HEK293 (cell line): Measurements from ENCODE around the gene PDIA4.
A peak's percentile ranks its signal among the peaks of the same experiment; 100 is the strongest.

ENCODE experiments used
- CTCF ChIA-PET: fragments of 350-600 bp; formaldehyde crosslinking; extraction: SDS; loops from one replicate; lab custom pipeline; 2021; ENCODE audit warnings: antibody characterized with exemption; lab: Yijun Ruan, JAX
- POLR2A ChIA-PET: fragments of 300-600 bp; formaldehyde crosslinking; extraction: SDS; loops from one replicate; lab custom pipeline; 2020; ENCODE audit warnings: antibody characterized with exemption, inconsistent platforms; lab: Yijun Ruan, JAX
- H3K27ac ChIP-seq: fragments of 200-500 bp; sonication (Bioruptor generic); 2 replicates; pipeline ENCODE4 v1.5.1; 2014; ENCODE audit warnings: low read depth, low read length, control low read depth, inconsistent platforms; ENCODE audit errors: extremely low read depth
- H3K36me3 ChIP-seq, 2 experiments: fragments of 200-500 bp in 1 of 2; sonication (Bioruptor generic) in 1 of 2; 1 replicate in 1 of 2; 2 replicates in 1 of 2; pipeline ENCODE4 v1.5.1; 2014 to 2017; ENCODE audit warnings: inconsistent platforms in 2 of 2, low read length in 2 of 2; ENCODE audit not compliant: control insufficient read depth in 2 of 2, insufficient read depth in 1 of 2
- H3K4me1 ChIP-seq: fragments of 200-500 bp; sonication (Bioruptor generic); 2 replicates; pipeline ENCODE4 v1.5.1; 2014; ENCODE audit warnings: mild to moderate bottlenecking, low read length, inconsistent platforms; ENCODE audit not compliant: control insufficient read depth, insufficient read depth
- H3K4me3 ChIP-seq: 2 replicates; pipeline ENCODE4 v1.5.1; 2011; ENCODE audit warnings: low read depth, mild to moderate bottlenecking, control low read depth, low read length, moderate library complexity
- H3K9me3 ChIP-seq: fragments of 200-500 bp; sonication (Bioruptor generic); 2 replicates; pipeline ENCODE4 v1.5.1; 2014; ENCODE audit warnings: low read depth, low read length, inconsistent platforms; ENCODE audit not compliant: control insufficient read depth, insufficient read depth
- BCL11B ChIP-seq: fragments of 450-650 bp; formaldehyde crosslinking; IDR thresholded peaks from 2 replicates; pipeline ENCODE4 v1.5.1; 2016; ENCODE audit warnings: low read depth, missing biosample characterization, missing genetic modification characterization
- BCL6B ChIP-seq: fragments of 450-650 bp; formaldehyde crosslinking; IDR thresholded peaks from 2 replicates; pipeline ENCODE4 v1.5.1; 2017; ENCODE audit warnings: missing biosample characterization, missing genetic modification characterization
- GLI2 ChIP-seq: fragments of 450-650 bp; formaldehyde crosslinking; IDR thresholded peaks from 2 replicates; pipeline ENCODE4; 2017; ENCODE audit warnings: missing biosample characterization, missing genetic modification characterization, low read depth, borderline replicate concordance
- KLF16 ChIP-seq: fragments of 450-650 bp; formaldehyde crosslinking; IDR thresholded peaks from 2 replicates; pipeline ENCODE4 v1.5.1; 2017; ENCODE audit warnings: missing biosample characterization, missing genetic modification characterization
- PRDM1 ChIP-seq: fragments of 450-650 bp; formaldehyde crosslinking; IDR thresholded peaks from 2 replicates; pipeline ENCODE4; 2016; ENCODE audit warnings: missing biosample characterization, missing genetic modification characterization
- TCF7L2 ChIP-seq: IDR thresholded peaks from 2 replicates; pipeline ENCODE4 v1.6.1; 2011; ENCODE audit warnings: low read depth, mild to moderate bottlenecking, inconsistent platforms, low read length, moderate library complexity, borderline replicate concordance
- YY1 ChIP-seq: fragments of 450-650 bp; formaldehyde crosslinking; IDR thresholded peaks from 2 replicates; pipeline ENCODE4 v1.5.1; 2018; ENCODE audit warnings: missing biosample characterization, missing genetic modification characterization
- ZBTB17 ChIP-seq: fragments of 450-650 bp; formaldehyde crosslinking; IDR thresholded peaks from 2 replicates; pipeline ENCODE4 v1.5.1; 2016; ENCODE audit warnings: missing biosample characterization, missing genetic modification characterization
- ZBTB20 ChIP-seq: fragments of 450-650 bp; formaldehyde crosslinking; IDR thresholded peaks from 2 replicates; pipeline ENCODE4 v1.5.1; 2016; ENCODE audit warnings: missing biosample characterization, missing genetic modification characterization
- ZFHX2 ChIP-seq: fragments of 450-650 bp; formaldehyde crosslinking; conservative IDR thresholded peaks from 2 replicates; pipeline ENCODE4 v1.5.1; 2016; ENCODE audit warnings: missing biosample characterization, missing genetic modification characterization
- ZNF155 ChIP-seq: fragments of 450-650 bp; formaldehyde crosslinking; IDR thresholded peaks from 2 replicates; pipeline ENCODE4 v1.5.1; 2016; ENCODE audit warnings: missing biosample characterization, missing genetic modification characterization
- ZNF157 ChIP-seq: fragments of 450-650 bp; formaldehyde crosslinking; IDR thresholded peaks from 2 replicates; pipeline ENCODE4 v1.5.1; 2016; ENCODE audit warnings: missing biosample characterization, missing genetic modification characterization
- ZNF2 ChIP-seq: fragments of 450-650 bp; formaldehyde crosslinking; IDR thresholded peaks from 2 replicates; pipeline ENCODE4 v1.5.1; 2016; ENCODE audit warnings: missing biosample characterization, missing genetic modification characterization
- ZNF214 ChIP-seq: fragments of 450-650 bp; formaldehyde crosslinking; IDR thresholded peaks from 2 replicates; pipeline ENCODE4 v1.5.1; 2017; ENCODE audit warnings: missing biosample characterization, mild to moderate bottlenecking, missing genetic modification characterization, borderline replicate concordance
- ZNF223 ChIP-seq: fragments of 450-650 bp; formaldehyde crosslinking; IDR thresholded peaks from 2 replicates; pipeline ENCODE4 v1.5.1; 2016; ENCODE audit warnings: missing biosample characterization, missing genetic modification characterization
- ZNF24 ChIP-seq: fragments of 450-650 bp; formaldehyde crosslinking; IDR thresholded peaks from 2 replicates; pipeline ENCODE4 v1.5.1; 2016; ENCODE audit warnings: missing biosample characterization, missing genetic modification characterization
- ZNF473 ChIP-seq: fragments of 450-650 bp; formaldehyde crosslinking; IDR thresholded peaks from 2 replicates; pipeline ENCODE4 v1.5.1; 2017; ENCODE audit warnings: missing biosample characterization, missing genetic modification characterization
- ZNF558 ChIP-seq: fragments of 450-650 bp; formaldehyde crosslinking; IDR thresholded peaks from 2 replicates; pipeline ENCODE4 v1.5.1; 2016; ENCODE audit warnings: missing biosample characterization, missing genetic modification characterization
- ZNF623 ChIP-seq: fragments of 450-650 bp; formaldehyde crosslinking; IDR thresholded peaks from 2 replicates; pipeline ENCODE4 v1.5.1; 2016; ENCODE audit warnings: missing biosample characterization, missing genetic modification characterization
- ZNF701 ChIP-seq: fragments of 450-650 bp; formaldehyde crosslinking; IDR thresholded peaks from 2 replicates; pipeline ENCODE4 v1.5.1; 2016; ENCODE audit warnings: missing biosample characterization, missing genetic modification characterization
- ZSCAN23 ChIP-seq: fragments of 450-650 bp; formaldehyde crosslinking; IDR thresholded peaks from 2 replicates; pipeline ENCODE4 v1.5.1; 2016; ENCODE audit warnings: missing biosample characterization, missing genetic modification characterization
- ZSCAN5A ChIP-seq: fragments of 450-650 bp; formaldehyde crosslinking; IDR thresholded peaks from 2 replicates; pipeline ENCODE4 v1.5.1; 2016; ENCODE audit warnings: missing biosample characterization, missing genetic modification characterization
- TF ChIP-seq, protein P1 (sequence below): fragments of 450-650 bp; formaldehyde crosslinking; IDR thresholded peaks from 2 replicates; pipeline ENCODE4 v1.5.1; 2017; ENCODE audit warnings: missing biosample characterization, missing genetic modification characterization
- TF ChIP-seq, protein P2 (sequence below): fragments of 450-650 bp; formaldehyde crosslinking; IDR thresholded peaks from 2 replicates; pipeline ENCODE4 v1.5.1; 2016; ENCODE audit warnings: missing biosample characterization, missing genetic modification characterization
- TF ChIP-seq, protein P3 (sequence below): fragments of 450-650 bp; formaldehyde crosslinking; IDR thresholded peaks from 2 replicates; pipeline ENCODE4 v1.5.1; 2016; ENCODE audit warnings: missing biosample characterization, missing genetic modification characterization

PDIA4 gene

DNA sequence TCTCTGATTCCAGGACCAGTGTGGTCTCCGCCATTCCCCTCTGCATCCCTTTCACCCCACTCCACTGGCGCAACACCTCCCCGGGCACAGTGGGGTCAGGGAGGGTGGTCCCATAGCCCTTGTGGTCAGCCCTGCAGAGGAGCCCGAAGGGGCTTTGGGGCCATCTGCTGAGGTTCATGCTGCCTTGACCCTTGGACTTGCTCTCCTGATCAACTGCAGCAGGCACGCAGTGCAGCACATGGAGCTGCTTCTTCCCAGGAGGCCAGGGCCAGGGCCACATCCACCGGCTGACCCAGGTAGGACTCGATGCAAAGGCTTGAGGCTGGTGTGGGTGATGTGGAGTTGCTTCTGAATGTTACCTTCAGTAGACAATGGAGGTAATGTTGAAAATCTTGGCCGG lies 35.1 kb downstream of the PDIA4 start (continued):
- TF ChIP-seq, protein P1, sequence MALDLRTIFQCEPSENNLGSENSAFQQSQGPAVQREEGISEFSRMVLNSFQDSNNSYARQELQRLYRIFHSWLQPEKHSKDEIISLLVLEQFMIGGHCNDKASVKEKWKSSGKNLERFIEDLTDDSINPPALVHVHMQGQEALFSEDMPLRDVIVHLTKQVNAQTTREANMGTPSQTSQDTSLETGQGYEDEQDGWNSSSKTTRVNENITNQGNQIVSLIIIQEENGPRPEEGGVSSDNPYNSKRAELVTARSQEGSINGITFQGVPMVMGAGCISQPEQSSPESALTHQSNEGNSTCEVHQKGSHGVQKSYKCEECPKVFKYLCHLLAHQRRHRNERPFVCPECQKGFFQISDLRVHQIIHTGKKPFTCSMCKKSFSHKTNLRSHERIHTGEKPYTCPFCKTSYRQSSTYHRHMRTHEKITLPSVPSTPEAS (tag by site-specific recombination) = no peak
- TF ChIP-seq, protein P2, sequence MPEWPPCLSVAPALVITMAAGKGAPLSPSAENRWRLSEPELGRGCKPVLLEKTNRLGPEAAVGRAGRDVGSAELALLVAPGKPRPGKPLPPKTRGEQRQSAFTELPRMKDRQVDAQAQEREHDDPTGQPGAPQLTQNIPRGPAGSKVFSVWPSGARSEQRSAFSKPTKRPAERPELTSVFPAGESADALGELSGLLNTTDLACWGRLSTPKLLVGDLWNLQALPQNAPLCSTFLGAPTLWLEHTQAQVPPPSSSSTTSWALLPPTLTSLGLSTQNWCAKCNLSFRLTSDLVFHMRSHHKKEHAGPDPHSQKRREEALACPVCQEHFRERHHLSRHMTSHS (tag by site-specific recombination) = no peak
- TF ChIP-seq, all 188 proteins: peak for 0

DNA sequence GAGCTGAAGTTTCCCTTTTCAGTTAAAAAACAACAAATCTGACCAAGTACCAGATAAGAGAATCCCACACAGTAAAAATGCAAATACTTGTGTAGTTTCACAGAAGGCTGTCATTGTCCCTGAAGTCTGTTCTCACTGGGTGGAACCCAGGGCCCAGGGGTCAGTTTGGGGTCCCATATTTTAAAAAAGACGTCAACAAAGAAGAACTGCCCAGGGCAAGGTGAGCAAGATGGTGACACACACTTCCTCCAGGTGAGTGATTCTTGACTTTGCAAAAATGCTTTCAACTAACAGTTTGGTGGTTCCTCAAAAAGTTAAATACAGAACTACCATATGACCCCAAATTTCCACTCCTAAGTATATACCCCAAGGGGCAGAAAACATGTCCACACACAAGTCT lies 36.8 kb downstream of the PDIA4 start:
- ChIA-PET POLR2A (no interaction called here), CTCF (interaction anchor here (0.6 to 1.3 kb wide), 4 partner anchors 14 to 359 kb away, joined by 3 to 4 read pairs (median 4); no protein-coding TSS in a partner anchor)
- H3K4me1 ChIP-seq = no peaks in the 10 kb centered on the region
- no peaks in the 10 kb centered on the region for H3K36me3 ChIP-seq
- no peak overlapping the region for H3K4me3 ChIP-seq
- no peak overlapping the region for H3K27ac ChIP-seq
- H3K9me3 ChIP-seq = no peaks in the 10 kb centered on the region
- no peak for TF ChIP-seq ZSCAN5A
- no peak for TF ChIP-seq ZFHX2 (tag by site-specific recombination)
- no peak for TF ChIP-seq ZSCAN23
- TF ChIP-seq ZNF24 (tag by site-specific recombination) = no peak
- no peak for TF ChIP-seq ZNF223
- no peak for TF ChIP-seq KLF16
- TF ChIP-seq ZNF2 (tag by site-specific recombination) = no peak
- no peak for TF ChIP-seq YY1 (tag by site-specific recombination)
- TF ChIP-seq, all 188 proteins: peak for 0

- H3K27ac ChIP-seq = peak overlapping the region; percentile 38
- H3K36me3 ChIP-seq = no peaks in the 10 kb centered on the region
- no peaks in the 10 kb centered on the region for H3K9me3 ChIP-seq
- no peaks in the 10 kb centered on the region for H3K4me1 ChIP-seq
- CTCF ChIA-PET = interaction anchor here (0.6 to 1.9 kb wide), 5 partner anchors 14 to 160 kb away, joined by 3 to 6 read pairs (median 4); no protein-coding TSS in a partner anchor
- POLR2A ChIA-PET = interaction anchor here (0.7 kb wide), 1 partner anchor 207 kb away, joined by 3 read pairs; the partner anchor contains the start of gene ZNF282
- peak overlapping the region; percentile 75 for H3K4me3 ChIP-seq
- TF ChIP-seq TCF7L2 (no peak), ZNF623 (tag by site-specific recombination) (no peak), ZNF701 (0 out of 2 replicates have a peak, but pooled peaks have one; percentile 24), ZBTB20 (tag by site-specific recombination) (peak; percentile 55), BCL11B (tag by site-specific recombination) (no peak), YY1 (tag by site-specific recombination) (no peak), GLI2 (tag by site-specific recombination) (no peak), ZNF473 (tag by site-specific recombination) (no peak), PRDM1 (tag by site-specific recombination) (0 out of 2 replicates have a peak, but pooled peaks have one; percentile 9), ZNF223 (peak; percentile 92), ZNF558 (tag by site-specific recombination) (no peak), ZNF157 (tag by site-specific recombination) (no peak), ZNF24 (tag by site-specific recombination) (peak; percentile 87), ZBTB17 (tag by site-specific recombination) (peak; percentile 69), ZNF155 (tag by site-specific recombination) (no peak), ZNF214 (tag by site-specific recombination) (no peak), BCL6B (tag by site-specific recombination) (no peak)
- TF ChIP-seq, protein P3, sequence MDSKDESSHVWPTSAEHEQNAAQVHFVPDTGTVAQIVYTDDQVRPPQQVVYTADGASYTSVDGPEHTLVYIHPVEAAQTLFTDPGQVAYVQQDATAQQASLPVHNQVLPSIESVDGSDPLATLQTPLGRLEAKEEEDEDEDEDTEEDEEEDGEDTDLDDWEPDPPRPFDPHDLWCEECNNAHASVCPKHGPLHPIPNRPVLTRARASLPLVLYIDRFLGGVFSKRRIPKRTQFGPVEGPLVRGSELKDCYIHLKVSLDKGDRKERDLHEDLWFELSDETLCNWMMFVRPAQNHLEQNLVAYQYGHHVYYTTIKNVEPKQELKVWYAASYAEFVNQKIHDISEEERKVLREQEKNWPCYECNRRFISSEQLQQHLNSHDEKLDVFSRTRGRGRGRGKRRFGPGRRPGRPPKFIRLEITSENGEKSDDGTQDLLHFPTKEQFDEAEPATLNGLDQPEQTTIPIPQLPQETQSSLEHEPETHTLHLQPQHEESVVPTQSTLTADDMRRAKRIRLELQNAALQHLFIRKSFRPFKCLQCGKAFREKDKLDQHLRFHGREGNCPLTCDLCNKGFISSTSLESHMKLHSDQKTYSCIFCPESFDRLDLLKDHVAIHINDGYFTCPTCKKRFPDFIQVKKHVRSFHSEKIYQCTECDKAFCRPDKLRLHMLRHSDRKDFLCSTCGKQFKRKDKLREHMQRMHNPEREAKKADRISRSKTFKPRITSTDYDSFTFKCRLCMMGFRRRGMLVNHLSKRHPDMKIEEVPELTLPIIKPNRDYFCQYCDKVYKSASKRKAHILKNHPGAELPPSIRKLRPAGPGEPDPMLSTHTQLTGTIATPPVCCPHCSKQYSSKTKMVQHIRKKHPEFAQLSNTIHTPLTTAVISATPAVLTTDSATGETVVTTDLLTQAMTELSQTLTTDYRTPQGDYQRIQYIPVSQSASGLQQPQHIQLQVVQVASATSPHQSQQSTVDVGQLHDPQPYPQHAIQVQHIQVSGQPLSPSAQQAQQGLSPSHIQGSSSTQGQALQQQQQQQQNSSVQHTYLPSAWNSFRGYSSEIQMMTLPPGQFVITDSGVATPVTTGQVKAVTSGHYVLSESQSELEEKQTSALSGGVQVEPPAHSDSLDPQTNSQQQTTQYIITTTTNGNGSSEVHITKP (tag by site-specific recombination) = peak; percentile 83
Observed at GRCh38 chr7:148987751-148988512, 40.4 kb downstream of the PDIA4 start.
